T47D (cell line): ENCODE measurements around the gene DPYD.

Source experiments
- DNase-seq, 2 experiments: peaks; one replicate each; pipeline versions ENCODE4 v3.0.0 to v3.0.0-alpha.2; 2011 to 2012; ENCODE audit warnings: low read depth in 1 of 2, low spot score in 1 of 2
- JUND ChIP-seq: IDR thresholded peaks from 2 replicates; pipeline ENCODE4 v1.6.1; 2012; ENCODE audit warnings: low read depth
- in situ Hi-C: cut with HindIII; loops from 2 replicates; pipeline ENCODE4 v1.10.0; 2016; ENCODE audit warnings: low sequenced_read_pairs, low pct_unique_long_range_greater_than_20kb

The DPYD gene

GRCh38 chr1:97128426-97128825 is 792.4 kb downstream of the DPYD start:
- no peak for TF ChIP-seq JUND
- no peak for DNase-seq
- in situ Hi-C loops = no loop called here

GRCh38 chr1:97123717-97124431 is 797.0 kb downstream of the DPYD start:
- in situ Hi-C loops = no loop called here
- DNase-seq = no peak
- no peak for TF ChIP-seq JUND

- no peak for TF ChIP-seq JUND
- in situ Hi-C loops = no loop called here
- no peak for DNase-seq
Measured at GRCh38 chr1:97120806-97121205, 800.0 kb downstream of the DPYD start.

GRCh38 chr1:97119260-97120158 is 801.3 kb downstream of the DPYD start:
- no peak for TF ChIP-seq JUND
- in situ Hi-C loops = no loop called here
- DNase-seq = no peak

- in situ Hi-C loops = no loop called here
- DNase-seq = no peak
- TF ChIP-seq JUND = no peak
Measured at GRCh38 chr1:97114842-97115241, 806.0 kb downstream of the DPYD start.

- TF ChIP-seq JUND = no peak
- DNase-seq = no peak
- in situ Hi-C loops = no loop called here
Measured at GRCh38 chr1:97112442-97112841, 808.4 kb downstream of the DPYD start.

- DNase-seq = no peak
- in situ Hi-C loops = no loop called here
- TF ChIP-seq JUND = no peak
Measured at GRCh38 chr1:97108179-97108578, 812.7 kb downstream of the DPYD start.

- in situ Hi-C loops = no loop called here
- TF ChIP-seq JUND = no peak
- no peak for DNase-seq
Measured at GRCh38 chr1:97105531-97105930, 815.3 kb downstream of the DPYD start.

- TF ChIP-seq JUND = no peak
- in situ Hi-C loops = no loop called here
- DNase-seq = no peak
Measured at GRCh38 chr1:97101509-97101908, 819.3 kb downstream of the DPYD start.

GRCh38 chr1:97097404-97097925 is 823.4 kb downstream of the DPYD start:
- no peak for TF ChIP-seq JUND
- in situ Hi-C loops = no loop called here
- no peak for DNase-seq

GRCh38 chr1:97095764-97096163 is 825.1 kb downstream of the DPYD start:
- no peak for TF ChIP-seq JUND
- in situ Hi-C loops = no loop called here
- no peak for DNase-seq

- no peak for DNase-seq
- in situ Hi-C loops = no loop called here
- TF ChIP-seq JUND = no peak
Measured at GRCh38 chr1:97094247-97094972, 826.4 kb downstream of the DPYD start.

GRCh38 chr1:97093741-97094140 is 827.1 kb downstream of the DPYD start:
- no peak for DNase-seq
- no peak for TF ChIP-seq JUND
- in situ Hi-C loops = no loop called here
